Upper lobe of left lung (tissue), 6 donors: ENCODE data around the gene KCTD21. TPM values are rescaled to one million over a fixed set of nuclear protein-coding genes. Genes with fewer than 3 reads are reported as not detected.

Experiments used
- ATAC-seq, 2 donors: fragments of 200-7000 bp; cut with Tn5 transposase; one replicate each; pipeline ENCODE4 v1.9.1; 2022; ENCODE audit warnings: mild to moderate bottlenecking in 2 of 2, moderate library complexity in 2 of 2; ENCODE audit not compliant: low FRiP score in 2 of 2
- DNase-seq, 2 donors: peaks; one replicate each; pipeline ENCODE4 v3.0.0-alpha.2; 2019 to 2020
- H3K27ac ChIP-seq, 4 donors: fragments of 200-600 bp; sonication (generic); one replicate each; pipeline ENCODE4 v1.5.1; 2016 to 2019
- H3K27me3 ChIP-seq, 4 donors: fragments of 200-600 bp; sonication (generic); one replicate each; pipeline ENCODE4 v1.5.1; 2017 to 2019
- H3K36me3 ChIP-seq, 4 donors: fragments of 200-600 bp; sonication (generic); one replicate each; pipeline ENCODE4 v1.5.1; 2016 to 2019
- H3K4me1 ChIP-seq, 4 donors: fragments of 200-600 bp; sonication (generic); one replicate each; pipeline ENCODE4 v1.5.1; 2018 to 2019
- H3K4me3 ChIP-seq, 4 donors: fragments of 200-600 bp; sonication (generic); one replicate each; pipeline ENCODE4 v1.5.1; 2017 to 2019; ENCODE audit warnings: mild to moderate bottlenecking in 2 of 4, moderate library complexity in 1 of 4
- H3K9me3 ChIP-seq, 4 donors: fragments of 200-600 bp; sonication (generic); one replicate each; pipeline ENCODE4 v1.5.1; 2018 to 2019
- EP300 ChIP-seq, 4 donors: sonication (generic); formaldehyde crosslinking; IDR thresholded peaks; one replicate each; pipeline ENCODE4 v1.5.1; 2017; ENCODE audit warnings: antibody characterized with exemption in 4 of 4, control low read depth in 2 of 4
- POLR2A ChIP-seq, 4 donors: fragments of 450-650 bp; IDR thresholded peaks; one replicate each; pipeline ENCODE4 v1.5.1; 2016 to 2017; ENCODE audit warnings: antibody characterized with exemption in 4 of 4, mild to moderate bottlenecking in 2 of 4
- POLR2AphosphoS5 ChIP-seq, 2 donors: sonication (generic); formaldehyde crosslinking; IDR thresholded peaks; one replicate each; pipeline ENCODE4 v1.5.1; 2017; ENCODE audit warnings: antibody characterized with exemption in 2 of 2
- WGBS, 2 donors: methylation state at CpG; one replicate each; pipeline ENCODE4 v1.1.5; 2017 to 2018; 5-methylcytosine and 5-hydroxymethylcytosine counted together
- total RNA-seq, 6 donors: library from RNA; depleted of rRNA in 4 of 6; stranded (reverse); fragments of >200 nt in 4 of 6; gene quantifications; one replicate each; pipeline versions ENCODE4 v1.1.0 to v1.2.1, GENCODE V29; 2016 to 2021
- TF ChIP-seq, protein P1 (sequence below), 6 experiments: fragments of 450-650 bp in 4 of 6; fragments of 200-600 bp in 2 of 6; sonication (generic) in 2 of 6; IDR thresholded peaks; one replicate each; pipeline ENCODE4 v1.5.1; 2016 to 2019; ENCODE audit warnings: antibody characterized with exemption in 6 of 6
- donor health status: DM: no; HTN: no; CAD: no; lungs with moderate emphysema.
- donor health status: DM: no; HTN: yes; CAD: no; lungs with severe emphysema.

KCTD21 gene
- total RNA-seq, 6 donors from 2014 or later = 8.4 to 18.9 (median 10.7) TPM

GRCh38 chr11:78207532-78208256 lies 19.3 kb upstream of the KCTD21 start:
- Histone ChIP-seq H3K27ac (no peak overlapping the region), H3K4me1 (peaks cover 0 to 7% (median 6%) of the 10 kb centered on the region in 4 donors), H3K27me3 (no peaks in the 10 kb centered on the region), H3K4me3 (no peak overlapping the region), H3K36me3 (peaks cover 0 to 48% (median 18%) of the 10 kb centered on the region in 4 donors), H3K9me3 (no peaks in the 10 kb centered on the region)
- DNase-seq (no peak), ATAC-seq (no peak)
- TF ChIP-seq, protein P1, sequence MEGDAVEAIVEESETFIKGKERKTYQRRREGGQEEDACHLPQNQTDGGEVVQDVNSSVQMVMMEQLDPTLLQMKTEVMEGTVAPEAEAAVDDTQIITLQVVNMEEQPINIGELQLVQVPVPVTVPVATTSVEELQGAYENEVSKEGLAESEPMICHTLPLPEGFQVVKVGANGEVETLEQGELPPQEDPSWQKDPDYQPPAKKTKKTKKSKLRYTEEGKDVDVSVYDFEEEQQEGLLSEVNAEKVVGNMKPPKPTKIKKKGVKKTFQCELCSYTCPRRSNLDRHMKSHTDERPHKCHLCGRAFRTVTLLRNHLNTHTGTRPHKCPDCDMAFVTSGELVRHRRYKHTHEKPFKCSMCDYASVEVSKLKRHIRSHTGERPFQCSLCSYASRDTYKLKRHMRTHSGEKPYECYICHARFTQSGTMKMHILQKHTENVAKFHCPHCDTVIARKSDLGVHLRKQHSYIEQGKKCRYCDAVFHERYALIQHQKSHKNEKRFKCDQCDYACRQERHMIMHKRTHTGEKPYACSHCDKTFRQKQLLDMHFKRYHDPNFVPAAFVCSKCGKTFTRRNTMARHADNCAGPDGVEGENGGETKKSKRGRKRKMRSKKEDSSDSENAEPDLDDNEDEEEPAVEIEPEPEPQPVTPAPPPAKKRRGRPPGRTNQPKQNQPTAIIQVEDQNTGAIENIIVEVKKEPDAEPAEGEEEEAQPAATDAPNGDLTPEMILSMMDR (IDR thresholded peaks at IDR 0.05) = no peak
- TF ChIP-seq POLR2AphosphoS5 (IDR thresholded peaks at IDR 0.05) (no peak), EP300 (IDR thresholded peaks at IDR 0.05) (no peak), POLR2A (IDR thresholded peaks at IDR 0.05) (no peak)
- 90 to 94% methylated on average over 9 to 11 of the region's 11 CpGs for WGBS, 2 donors

GRCh38 chr11:78205691-78206090 lies 17.3 kb upstream of the KCTD21 start:
- no peaks in the 10 kb centered on the region for H3K9me3 ChIP-seq
- H3K4me1 ChIP-seq = peaks cover 0 to 8% (median 7%) of the 10 kb centered on the region in 4 donors
- H3K36me3 ChIP-seq = peaks cover 0 to 55% (median 22%) of the 10 kb centered on the region in 4 donors
- H3K4me3 ChIP-seq = no peak overlapping the region
- no peaks in the 10 kb centered on the region for H3K27me3 ChIP-seq
- no peak for DNase-seq
- 97% methylated on average over 5 to 7 of the region's 7 CpGs for WGBS, 2 donors
- TF ChIP-seq, protein P1 (IDR thresholded peaks at IDR 0.05) = no peak
- H3K27ac ChIP-seq = no peak overlapping the region
- no peak for ATAC-seq

DNA sequence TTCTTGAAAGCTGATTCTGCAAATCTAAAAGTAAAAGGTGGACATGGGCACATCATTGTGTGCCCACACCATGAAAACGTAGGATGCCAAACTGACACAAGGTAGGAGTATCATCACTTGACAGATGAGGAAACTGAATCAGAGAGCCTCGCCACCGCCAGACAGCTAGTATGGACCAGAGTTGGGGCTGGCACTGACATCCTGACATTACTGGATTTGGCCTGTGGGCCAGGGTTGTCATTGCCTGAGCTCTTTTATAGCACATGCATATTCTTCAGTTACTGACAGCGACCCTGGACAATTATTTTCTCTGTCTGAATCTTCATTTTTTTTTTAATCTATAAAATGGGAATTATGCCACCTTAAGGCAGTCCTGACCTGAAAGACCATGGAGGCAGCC lies 16.8 kb upstream of the KCTD21 start:
- no peak for ATAC-seq
- Histone ChIP-seq H3K9me3 (no peaks in the 10 kb centered on the region), H3K4me1 (peaks cover 0 to 8% (median 7%) of the 10 kb centered on the region in 4 donors), H3K27ac (no peak overlapping the region), H3K27me3 (no peaks in the 10 kb centered on the region), H3K4me3 (no peak overlapping the region), H3K36me3 (peaks cover 0 to 55% (median 25%) of the 10 kb centered on the region in 4 donors)
- no peak for DNase-seq
- TF ChIP-seq EP300 (IDR thresholded peaks at IDR 0.05) (no peak), POLR2A (IDR thresholded peaks at IDR 0.05) (no peak), POLR2AphosphoS5 (IDR thresholded peaks at IDR 0.05) (no peak)
- TF ChIP-seq, protein P1 (IDR thresholded peaks at IDR 0.05) = no peak
- 93 to 97% methylated on average over 4 of the region's 4 CpGs for WGBS, 2 donors

- 61 to 64% methylated on average over 10 of the region's 10 CpGs for WGBS, 2 donors
- no peak for TF ChIP-seq POLR2AphosphoS5 (IDR thresholded peaks at IDR 0.05)
- TF ChIP-seq, protein P1 (IDR thresholded peaks at IDR 0.05) = no peak
- TF ChIP-seq EP300 (IDR thresholded peaks at IDR 0.05) = no peak
- no peak for TF ChIP-seq POLR2A (IDR thresholded peaks at IDR 0.05)
- DNase-seq = peak in 1 of 2 donors; percentile 47
- peaks cover 0 to 8% (median 7%) of the 10 kb centered on the region in 4 donors for H3K4me1 ChIP-seq
- no peak overlapping the region for H3K4me3 ChIP-seq
- ATAC-seq = no peak
- H3K27me3 ChIP-seq = no peaks in the 10 kb centered on the region
- H3K36me3 ChIP-seq = peaks cover 0 to 59% (median 19%) of the 10 kb centered on the region in 4 donors
- peak overlapping the region in 1 of 4 donors; percentile 14 for H3K27ac ChIP-seq
- H3K9me3 ChIP-seq = no peaks in the 10 kb centered on the region
Measured at GRCh38 chr11:78203184-78203583, 14.8 kb upstream of the KCTD21 start.

DNA sequence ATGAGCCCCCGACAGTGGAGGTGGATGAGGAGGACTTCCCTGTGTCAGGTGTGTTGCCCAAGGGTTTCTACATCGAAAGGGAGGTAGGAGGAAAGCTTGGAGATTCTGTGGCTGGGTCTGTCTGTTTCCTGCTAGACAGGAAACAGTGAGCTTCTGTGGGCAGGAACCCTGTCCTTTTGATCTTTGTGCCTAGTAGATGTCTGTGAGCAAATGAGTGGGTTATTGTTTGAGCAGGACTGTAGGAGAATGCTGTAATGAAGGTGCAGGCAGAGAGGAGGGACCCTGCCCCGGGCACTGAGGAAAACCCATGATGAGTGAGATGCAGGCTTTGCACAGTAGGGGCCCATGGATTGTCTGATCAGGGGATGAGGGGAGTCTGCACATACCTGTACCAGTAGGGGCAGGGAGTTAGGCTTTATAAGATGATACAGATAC lies 14.3 kb upstream of the KCTD21 start:
- DNase-seq (no peak), ATAC-seq (peak in 1 of 2 donors; percentile 9)
- Histone ChIP-seq H3K9me3 (no peaks in the 10 kb centered on the region), H3K27ac (peak overlapping the region in 2 of 4 donors; percentile 8 to 14), H3K36me3 (peaks cover 0 to 59% (median 21%) of the 10 kb centered on the region in 4 donors), H3K27me3 (no peaks in the 10 kb centered on the region), H3K4me3 (no peak overlapping the region), H3K4me1 (peaks cover 0 to 8% (median 7%) of the 10 kb centered on the region in 4 donors)
- 32 to 38% methylated on average over 3 of the region's 3 CpGs for WGBS, 2 donors
- TF ChIP-seq, protein P1 (IDR thresholded peaks at IDR 0.05) = no peak
